GM12878 (cell line): ENCODE data around the gene GLO1. TPM values are rescaled to one million over a fixed set of nuclear protein-coding genes. Genes with fewer than 3 reads are reported as not detected.

Experiments used
- ATAC-seq: fragments of 200-7000 bp; cut with Tn5 transposase; 3 replicates; pipeline ENCODE4 v1.9.1; 2020; ENCODE audit warnings: mild to moderate bottlenecking, moderate library complexity
- BruUV-seq: library from RNA; stranded (reverse); fragments of 400-500 nt; replicated peaks from 2 replicates; lab custom pipeline; 2021; lab: Mats Ljungman, UMichigan
- CTCF ChIA-PET: fragments of 300-600 bp; sonication (Branson Sonifier 250); formaldehyde crosslinking; extraction: SDS; loops from one replicate; lab custom pipeline; 2021; ENCODE audit warnings: inconsistent platforms; lab: Yijun Ruan, JAX
- POLR2A ChIA-PET: fragments of 350-600 bp; formaldehyde crosslinking; extraction: SDS; loops from one replicate; lab custom pipeline; 2021; ENCODE audit warnings: inconsistent platforms; lab: Charles Lee
- RAD21 ChIA-PET: fragments of 300-600 bp; sonication (Branson Sonifier 250); formaldehyde crosslinking; loops from one replicate; lab custom pipeline; 2023; ENCODE audit warnings: antibody characterized with exemption; ENCODE audit not compliant: unreplicated experiment; lab: Charles Lee
- SMC1A ChIA-PET: fragments of 300-600 bp; sonication (Branson Sonifier 250); formaldehyde crosslinking; loops from one replicate; lab custom pipeline; 2023; ENCODE audit not compliant: unreplicated experiment, uncharacterized antibody; lab: Charles Lee
- DNase-seq: peaks from one replicate; pipeline ENCODE4 v3.0.0-alpha.2; 2011; ENCODE audit warnings: low read depth, low spot score
- FAIRE-seq: peaks from 3 replicates; lab custom pipeline; 2011; peaks lifted over from hg19 to GRCh38; lab: Jason Lieb, UNC
- H2AFZ ChIP-seq: 2 replicates; pipeline ENCODE4 v1.6.0; 2011; ENCODE audit warnings: low read depth, low read length, control low read depth; ENCODE audit not compliant: control insufficient read depth
- H3K27ac ChIP-seq: 2 replicates; pipeline ENCODE4 v1.5.1; 2011; ENCODE audit warnings: control low read depth; ENCODE audit not compliant: control insufficient read depth, insufficient read depth
- H3K27me3 ChIP-seq, 2 experiments: replicated peaks in 1 of 2; 2 replicates each; pipeline versions ENCODE4 v1.6.0 to v1.6.1; 2011; ENCODE audit warnings: low read length in 1 of 2; ENCODE audit not compliant: control insufficient read depth in 2 of 2, insufficient read depth in 2 of 2
- H3K36me3 ChIP-seq, 2 experiments: 2 replicates each; pipeline ENCODE4 v1.5.1; 2011; ENCODE audit warnings: low read length in 1 of 2; ENCODE audit not compliant: control insufficient read depth in 2 of 2, insufficient read depth in 2 of 2
- H3K4me1 ChIP-seq: 2 replicates; pipeline ENCODE4 v1.6.1; 2011; ENCODE audit warnings: mild to moderate bottlenecking, low read length, moderate library complexity, mixed read lengths; ENCODE audit not compliant: control insufficient read depth, insufficient read depth
- H3K4me2 ChIP-seq: 2 replicates; pipeline ENCODE4 v1.6.0; 2011; ENCODE audit warnings: control low read depth; ENCODE audit not compliant: control insufficient read depth, insufficient read depth
- H3K4me3 ChIP-seq: fragments of 200-600 bp; sonication (generic); 2 replicates; pipeline ENCODE4 v1.5.1; 2016
- H3K79me2 ChIP-seq: 2 replicates; pipeline ENCODE4 v1.6.0; 2011; ENCODE audit warnings: low read length; ENCODE audit not compliant: control insufficient read depth, insufficient read depth
- H3K9ac ChIP-seq: 2 replicates; pipeline ENCODE4 v1.8.0; 2011; ENCODE audit warnings: low read length, control low read depth, mixed read lengths; ENCODE audit not compliant: control insufficient read depth, insufficient read depth
- H3K9me3 ChIP-seq: replicated peaks from 3 replicates; pipeline ENCODE4 v1.5.1; 2011; ENCODE audit warnings: mild to moderate bottlenecking, low read length; ENCODE audit not compliant: control insufficient read depth, insufficient read depth
- H4K20me1 ChIP-seq: 2 replicates; pipeline ENCODE4 v1.6.0; 2011; ENCODE audit not compliant: control insufficient read depth, insufficient read depth
- JUND ChIP-seq: IDR thresholded peaks from 2 replicates; pipeline ENCODE4 v1.6.1; 2012; ENCODE audit warnings: low read depth, mild to moderate bottlenecking, low read length, improper control_type of control experiment, moderate library complexity
- MTA2 ChIP-seq: fragments of 450-650 bp; IDR thresholded peaks from 2 replicates; pipeline ENCODE4 v1.6.1; 2016; ENCODE audit warnings: low read depth, mild to moderate bottlenecking, moderate library complexity
- TCF12 ChIP-seq: IDR thresholded peaks from 2 replicates; pipeline ENCODE4 v1.6.1; 2011; ENCODE audit warnings: low read depth, mild to moderate bottlenecking, low read length
- ZBED1 ChIP-seq: IDR thresholded peaks from 2 replicates; pipeline ENCODE4 v1.6.1; 2016; ENCODE audit warnings: borderline replicate concordance
- ZNF592 ChIP-seq: fragments of 450-650 bp; IDR thresholded peaks from 2 replicates; pipeline ENCODE4 v1.6.1; 2017; ENCODE audit warnings: mild to moderate bottlenecking, moderate library complexity
- WGBS: methylation state at CpG from one replicate; pipeline ENCODE4 v1.1.6; 2016; ENCODE audit warnings: low lambda C conversion rate; ENCODE audit not compliant: insufficient replicate concordance, insufficient coverage; ENCODE audit errors: missing lambda C conversion rate; 5-methylcytosine and 5-hydroxymethylcytosine counted together
- in situ Hi-C: fragments of 300-500 bp; cut with MboI; formaldehyde crosslinking; loops from 9 replicates; pipeline ENCODE4 v1.14.3; 2018; ENCODE audit warnings: mixed read lengths
- intact Hi-C: fragments of 100-400 bp; cut with micrococcal nuclease; formaldehyde crosslinking; loops from one replicate; pipeline ENCODE4 v1.14.2; 2022; ENCODE audit not compliant: unreplicated experiment
- polyA plus RNA-seq, 11 experiments: library from polyadenylated mRNA; depleted of rRNA in 4 of 11; unstranded in 6 of 11; stranded (reverse) in 5 of 11; fragments of >200 nt; fragmentation: Nextera tagmentation in 4 of 11; fragmentation: Illumina TruSeq in 1 of 11; extraction: Ambion mirVana in 4 of 11; extraction: Trizol in 1 of 11; gene quantifications; 1 replicate in 1 of 11; 2 replicates in 10 of 11; pipeline versions ENCODE4 v1.2.1 to v1.2.3, GENCODE V29; 2011 to 2016; ENCODE audit warnings: inconsistent platforms in 2 of 11, missing spikeins in 2 of 11, low read depth in 1 of 11
- total RNA-seq, 4 experiments: library from RNA; depleted of rRNA in 3 of 4; stranded (reverse); fragments of >200 nt in 3 of 4; fragmentation: Illumina TruSeq in 1 of 4; extraction: Trizol in 1 of 4; gene quantifications; 2 replicates each; pipeline versions ENCODE4 v1.2.1 to v1.2.3, GENCODE V29; 2013 to 2021
- TF ChIP-seq, protein P1 (sequence below): fragments of 150-350 bp; IDR thresholded peaks from 2 replicates; pipeline ENCODE4 v1.6.1; 2014; ENCODE audit warnings: mild to moderate bottlenecking, low read depth, low read length
- TF ChIP-seq, protein P2 (sequence below): IDR thresholded peaks from 2 replicates; pipeline ENCODE4 v1.6.1; 2012; ENCODE audit warnings: improper control_type of control experiment, low read depth, low read length; ENCODE audit not compliant: insufficient replicate concordance

The GLO1 gene
- total and polyA plus RNA-seq, 10 of the 15 experiments (the other 5 are each of a cell fraction or from before 2014, with no cell fraction given), result 105 to 227 (median 150) TPM

DNA sequence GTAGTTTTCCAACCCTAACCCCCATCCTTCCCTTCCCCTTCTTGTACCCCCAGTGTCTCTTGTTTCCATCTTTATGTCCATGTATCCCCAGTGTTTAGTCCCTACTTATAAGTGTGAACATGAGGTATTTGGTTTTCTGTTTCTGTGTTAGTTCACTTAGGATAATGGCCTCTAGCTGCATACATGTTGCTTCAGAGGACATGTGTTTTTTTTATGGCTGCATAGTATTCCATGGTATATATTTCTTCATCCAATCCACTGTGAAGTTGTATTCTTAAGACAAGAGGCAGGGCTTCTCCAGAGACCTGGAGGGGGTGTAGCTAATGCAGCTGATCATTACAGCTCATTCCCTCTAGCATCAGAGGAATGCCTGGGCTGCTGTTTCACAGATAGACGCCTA, 16.4 kb upstream of the GLO1 start (continued):
- TF ChIP-seq JUND, result no peak
- TF ChIP-seq, protein P1, sequence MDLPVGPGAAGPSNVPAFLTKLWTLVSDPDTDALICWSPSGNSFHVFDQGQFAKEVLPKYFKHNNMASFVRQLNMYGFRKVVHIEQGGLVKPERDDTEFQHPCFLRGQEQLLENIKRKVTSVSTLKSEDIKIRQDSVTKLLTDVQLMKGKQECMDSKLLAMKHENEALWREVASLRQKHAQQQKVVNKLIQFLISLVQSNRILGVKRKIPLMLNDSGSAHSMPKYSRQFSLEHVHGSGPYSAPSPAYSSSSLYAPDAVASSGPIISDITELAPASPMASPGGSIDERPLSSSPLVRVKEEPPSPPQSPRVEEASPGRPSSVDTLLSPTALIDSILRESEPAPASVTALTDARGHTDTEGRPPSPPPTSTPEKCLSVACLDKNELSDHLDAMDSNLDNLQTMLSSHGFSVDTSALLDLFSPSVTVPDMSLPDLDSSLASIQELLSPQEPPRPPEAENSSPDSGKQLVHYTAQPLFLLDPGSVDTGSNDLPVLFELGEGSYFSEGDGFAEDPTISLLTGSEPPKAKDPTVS, result no peak
- TF ChIP-seq, protein P2, sequence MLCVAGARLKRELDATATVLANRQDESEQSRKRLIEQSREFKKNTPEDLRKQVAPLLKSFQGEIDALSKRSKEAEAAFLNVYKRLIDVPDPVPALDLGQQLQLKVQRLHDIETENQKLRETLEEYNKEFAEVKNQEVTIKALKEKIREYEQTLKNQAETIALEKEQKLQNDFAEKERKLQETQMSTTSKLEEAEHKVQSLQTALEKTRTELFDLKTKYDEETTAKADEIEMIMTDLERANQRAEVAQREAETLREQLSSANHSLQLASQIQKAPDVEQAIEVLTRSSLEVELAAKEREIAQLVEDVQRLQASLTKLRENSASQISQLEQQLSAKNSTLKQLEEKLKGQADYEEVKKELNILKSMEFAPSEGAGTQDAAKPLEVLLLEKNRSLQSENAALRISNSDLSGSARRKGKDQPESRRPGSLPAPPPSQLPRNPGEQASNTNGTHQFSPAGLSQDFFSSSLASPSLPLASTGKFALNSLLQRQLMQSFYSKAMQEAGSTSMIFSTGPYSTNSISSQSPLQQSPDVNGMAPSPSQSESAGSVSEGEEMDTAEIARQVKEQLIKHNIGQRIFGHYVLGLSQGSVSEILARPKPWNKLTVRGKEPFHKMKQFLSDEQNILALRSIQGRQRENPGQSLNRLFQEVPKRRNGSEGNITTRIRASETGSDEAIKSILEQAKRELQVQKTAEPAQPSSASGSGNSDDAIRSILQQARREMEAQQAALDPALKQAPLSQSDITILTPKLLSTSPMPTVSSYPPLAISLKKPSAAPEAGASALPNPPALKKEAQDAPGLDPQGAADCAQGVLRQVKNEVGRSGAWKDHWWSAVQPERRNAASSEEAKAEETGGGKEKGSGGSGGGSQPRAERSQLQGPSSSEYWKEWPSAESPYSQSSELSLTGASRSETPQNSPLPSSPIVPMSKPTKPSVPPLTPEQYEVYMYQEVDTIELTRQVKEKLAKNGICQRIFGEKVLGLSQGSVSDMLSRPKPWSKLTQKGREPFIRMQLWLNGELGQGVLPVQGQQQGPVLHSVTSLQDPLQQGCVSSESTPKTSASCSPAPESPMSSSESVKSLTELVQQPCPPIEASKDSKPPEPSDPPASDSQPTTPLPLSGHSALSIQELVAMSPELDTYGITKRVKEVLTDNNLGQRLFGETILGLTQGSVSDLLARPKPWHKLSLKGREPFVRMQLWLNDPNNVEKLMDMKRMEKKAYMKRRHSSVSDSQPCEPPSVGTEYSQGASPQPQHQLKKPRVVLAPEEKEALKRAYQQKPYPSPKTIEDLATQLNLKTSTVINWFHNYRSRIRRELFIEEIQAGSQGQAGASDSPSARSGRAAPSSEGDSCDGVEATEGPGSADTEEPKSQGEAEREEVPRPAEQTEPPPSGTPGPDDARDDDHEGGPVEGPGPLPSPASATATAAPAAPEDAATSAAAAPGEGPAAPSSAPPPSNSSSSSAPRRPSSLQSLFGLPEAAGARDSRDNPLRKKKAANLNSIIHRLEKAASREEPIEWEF, result no peak
- TF ChIP-seq ZBED1, result no peak

DNA sequence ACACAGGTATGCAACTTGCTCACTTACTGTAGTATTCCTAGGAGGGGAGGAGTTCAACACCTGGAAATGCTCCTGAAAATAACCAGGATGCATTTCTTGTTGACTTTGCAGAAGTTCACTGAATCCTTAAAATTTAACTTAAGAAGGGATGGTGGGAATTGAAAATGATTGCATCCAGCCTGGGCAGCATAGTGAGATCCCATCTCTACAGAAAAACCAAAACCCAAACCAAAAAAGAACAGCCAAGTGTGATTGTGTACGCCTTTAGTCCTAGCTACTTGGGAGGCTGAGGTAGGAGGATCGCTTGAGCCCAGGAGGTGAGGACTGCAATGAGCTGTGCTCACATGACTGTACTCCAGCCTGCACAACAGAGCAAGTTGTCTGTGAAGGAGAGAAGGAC, 13.9 kb upstream of the GLO1 start:
- Histone ChIP-seq H3K9ac (no peak overlapping the region), H3K4me3 (no peak overlapping the region), H2AFZ (no peak overlapping the region), H3K79me2 (no peaks in the 10 kb centered on the region), H3K27me3 (no peaks in the 10 kb centered on the region; a peak in 1 of 4 replicates), H3K36me3 (no peaks in the 10 kb centered on the region), H4K20me1 (no peaks in the 10 kb centered on the region), H3K4me2 (no peak overlapping the region), H3K4me1 (peaks cover 16% of the 10 kb centered on the region), H3K27ac (no peak overlapping the region), H3K9me3 (no peaks in the 10 kb centered on the region; the same call in 2 of the 3 replicates)
- ATAC-seq, result no peak
- intact Hi-C loops, result no loop called here
- BruUV-seq, result no TSS peak
- no peak for FAIRE-seq
- ChIA-PET CTCF (no interaction called here), POLR2A (no interaction called here), RAD21 (no interaction called here), SMC1A (interaction anchor here (0.9 kb wide), 1 partner anchor 10 kb away, joined by 3 read pairs; no protein-coding TSS in a partner anchor)
- WGBS, result 97% methylated on average over 2 of the region's 2 CpGs
- in situ Hi-C loops, result no loop called here
- DNase-seq, result no peak
- no peak for TF ChIP-seq ZNF592
- no peak for TF ChIP-seq MTA2
- TF ChIP-seq TCF12, result no peak
